ENCODE data around the gene HOXC13. TPM values are rescaled to one million over a fixed set of nuclear protein-coding genes. Genes with fewer than 3 reads are reported as not detected.

Gene HOXC13
- total RNA-seq, 1 experiment from 2014 or later = not detected

DNA sequence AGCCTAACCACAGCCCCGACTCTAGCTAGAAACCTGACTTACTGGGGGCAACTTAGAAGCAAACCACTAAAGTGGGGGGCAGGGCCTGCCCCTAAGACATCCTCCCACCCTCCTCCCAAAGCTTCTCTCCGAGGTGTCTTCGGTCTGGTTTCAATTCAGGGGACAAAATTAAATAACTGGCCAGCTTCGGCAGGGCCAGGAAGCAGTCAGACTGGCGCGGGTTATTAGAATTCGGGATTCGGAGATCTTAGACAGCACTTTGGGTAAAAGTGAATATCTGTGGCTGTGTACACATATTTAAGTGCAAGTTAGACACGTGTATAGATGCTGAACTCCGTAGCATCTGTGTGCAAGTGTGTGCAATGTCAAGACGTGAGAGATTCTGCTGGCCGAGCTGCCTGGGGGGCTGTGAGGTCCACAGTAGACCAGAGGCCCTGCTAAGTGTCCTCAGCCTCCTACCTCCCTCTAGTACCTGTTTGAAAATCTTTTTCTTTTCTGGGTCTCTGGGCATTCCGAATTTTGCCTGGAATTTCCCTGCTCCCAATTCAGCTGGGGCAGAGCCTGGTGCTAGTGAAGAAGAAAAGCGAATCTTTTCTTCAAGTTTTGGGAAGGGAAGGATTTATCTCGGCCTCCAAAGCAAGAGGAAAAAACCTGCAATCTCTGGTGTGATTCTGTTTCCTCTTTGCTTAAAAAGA lies 42.3 kb downstream of the HOXC13 start:
- no peak for DNase-seq
- no peak overlapping the region for H3K27ac ChIP-seq (ENCODE audit: low read length)
- H2AFZ ChIP-seq (ENCODE audit: low read length) = peak overlapping the region; percentile 30; the same call in 1 of the 2 replicates

DNA sequence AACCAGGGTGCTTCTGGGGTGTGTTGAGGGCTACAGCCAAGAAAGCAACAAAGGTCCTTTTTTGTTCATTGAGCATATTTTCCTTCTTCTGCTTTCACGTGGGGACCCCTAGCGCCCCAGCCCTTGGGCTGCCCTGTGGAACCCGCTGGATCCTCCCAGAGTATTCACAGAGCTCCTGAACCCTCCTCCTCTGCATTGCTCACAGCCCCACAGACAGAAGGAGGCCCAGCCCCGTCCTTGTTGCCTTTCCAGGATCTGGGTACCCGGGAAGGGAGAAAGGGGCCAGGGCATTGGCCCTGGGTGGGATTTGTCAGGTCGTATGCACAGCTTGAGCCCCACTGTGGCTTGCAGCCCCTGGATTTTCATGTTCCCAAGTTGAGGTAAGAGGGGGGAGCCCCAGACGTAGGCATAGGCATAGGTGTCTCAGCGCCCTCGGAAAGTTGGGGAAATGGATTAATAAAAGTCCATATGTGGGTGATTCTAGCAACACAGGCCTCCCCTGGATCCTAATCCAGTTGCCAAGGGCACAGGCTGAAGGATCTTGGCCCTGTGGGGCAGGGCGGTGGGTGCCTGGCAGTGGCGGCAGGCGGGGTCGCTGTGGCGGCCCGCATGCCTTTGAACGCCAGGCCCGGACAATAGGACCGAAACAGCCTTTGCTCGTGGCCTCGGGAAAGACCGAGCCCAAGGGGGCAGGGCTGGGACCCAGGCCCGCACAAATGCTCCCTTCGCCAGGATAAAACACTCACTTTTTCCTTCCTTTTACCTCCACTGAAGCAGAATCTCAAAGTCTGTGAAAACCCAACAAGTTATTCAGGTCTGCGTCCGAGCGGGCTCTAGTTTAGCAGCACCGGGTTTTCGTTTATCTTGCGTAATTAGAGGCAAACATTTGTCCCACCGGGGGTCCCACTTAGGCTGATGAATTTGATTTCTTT lies 43.3 kb downstream of the HOXC13 start:
- Histone ChIP-seq H3K9me3 (ENCODE audit: low read length) (no peaks in the 10 kb centered on the region), H3K4me2 (ENCODE audit: low read depth, low read length, poor library complexity, severe bottlenecking) (no peak overlapping the region), H3K4me1 (ENCODE audit: low read length) (peaks cover 15% of the 10 kb centered on the region), H3K36me3 (ENCODE audit: insufficient read depth, low read length) (no peaks in the 10 kb centered on the region), H2AFZ (ENCODE audit: low read length) (no peak overlapping the region), H3K9ac (ENCODE audit: low read length) (no peak overlapping the region), H3K79me2 (ENCODE audit: low read length) (no peaks in the 10 kb centered on the region), H3K4me3 (ENCODE audit: low read length) (no peak overlapping the region), H3K27ac (ENCODE audit: low read length) (no peak overlapping the region), H3K9me2 (replicated peaks; ENCODE audit: insufficient read depth, low read length) (no peaks in the 10 kb centered on the region), H4K20me1 (ENCODE audit: insufficient read depth, low read depth, low read length) (no peaks in the 10 kb centered on the region), H3K27me3 (ENCODE audit: low read length) (no peaks in the 10 kb centered on the region)
- DNase-seq = no peak

More for the DNA sequence above, 42.3 kb downstream of the HOXC13 start:
- Histone ChIP-seq H3K9me2 (replicated peaks; ENCODE audit: insufficient read depth, low read length) (no peaks in the 10 kb centered on the region), H3K4me3 (ENCODE audit: low read length) (no peak overlapping the region), H3K27me3 (ENCODE audit: low read length) (no peaks in the 10 kb centered on the region), H3K9me3 (ENCODE audit: low read length) (no peaks in the 10 kb centered on the region), H3K79me2 (ENCODE audit: low read length) (no peaks in the 10 kb centered on the region), H3K4me1 (ENCODE audit: low read length) (peaks cover 15% of the 10 kb centered on the region), H3K4me2 (ENCODE audit: low read depth, low read length, poor library complexity, severe bottlenecking) (no peak overlapping the region), H3K36me3 (ENCODE audit: insufficient read depth, low read length) (no peaks in the 10 kb centered on the region), H3K9ac (ENCODE audit: low read length) (no peak overlapping the region), H4K20me1 (ENCODE audit: insufficient read depth, low read depth, low read length) (no peaks in the 10 kb centered on the region)

DNA sequence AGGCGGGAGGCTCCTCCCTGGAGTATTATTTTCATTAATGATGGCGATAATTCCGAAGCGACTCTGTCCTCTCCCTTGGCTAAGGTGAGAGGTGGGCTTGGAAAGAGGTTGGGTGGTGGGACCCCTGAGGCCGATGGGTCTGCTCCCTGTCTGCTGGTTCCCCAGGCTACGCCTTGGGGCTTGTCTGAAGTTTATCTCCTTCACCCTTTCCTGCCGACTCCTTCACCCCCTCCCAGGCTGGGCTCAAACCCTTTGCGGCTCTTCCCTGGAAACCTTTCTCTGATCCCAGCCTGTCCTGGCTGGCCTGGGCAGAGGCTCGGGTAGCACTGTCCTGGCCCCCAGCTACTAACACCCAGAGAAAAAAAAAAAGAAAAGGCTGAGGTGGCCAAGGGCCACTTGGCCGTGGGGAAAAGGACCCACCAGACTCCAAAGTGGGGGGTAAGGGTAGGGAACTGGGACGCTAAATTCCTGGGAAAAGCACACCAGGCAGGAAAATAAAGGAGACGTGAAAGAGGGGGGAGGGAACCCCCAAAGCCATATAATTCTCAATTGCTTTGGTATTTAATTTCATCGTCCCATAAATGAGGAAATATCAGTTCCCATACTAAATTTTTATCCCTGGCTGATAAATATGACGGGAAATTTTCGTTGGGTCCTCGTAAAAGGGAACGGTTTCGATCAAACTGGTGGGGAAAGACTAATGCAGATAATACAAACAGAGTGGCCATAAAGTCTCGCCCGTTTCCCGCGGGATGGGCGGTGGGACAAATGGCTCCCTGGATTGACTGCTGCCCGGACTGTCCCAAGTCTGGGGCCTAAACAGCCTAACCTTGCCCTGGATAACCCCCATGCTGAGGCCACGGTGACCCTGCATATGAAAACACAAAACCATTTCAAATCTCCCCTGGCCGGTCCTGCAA lies 44.3 kb downstream of the HOXC13 start:
- peaks cover 6% of the 10 kb centered on the region for H3K4me1 ChIP-seq (ENCODE audit: low read length)
- no peak overlapping the region for H3K9ac ChIP-seq (ENCODE audit: low read length)
- no peaks in the 10 kb centered on the region for H3K9me2 ChIP-seq (replicated peaks; ENCODE audit: insufficient read depth, low read length)
- H3K4me2 ChIP-seq (ENCODE audit: low read depth, low read length, poor library complexity, severe bottlenecking) = no peak overlapping the region
- no peaks in the 10 kb centered on the region for H3K79me2 ChIP-seq (ENCODE audit: low read length)
- H2AFZ ChIP-seq (ENCODE audit: low read length) = no peak overlapping the region
- H3K4me3 ChIP-seq (ENCODE audit: low read length) = no peak overlapping the region
- no peak for DNase-seq
- no peak overlapping the region for H3K27ac ChIP-seq (ENCODE audit: low read length)
- no peaks in the 10 kb centered on the region for H3K36me3 ChIP-seq (ENCODE audit: insufficient read depth, low read length)
- no peaks in the 10 kb centered on the region for H3K9me3 ChIP-seq (ENCODE audit: low read length)
- H4K20me1 ChIP-seq (ENCODE audit: insufficient read depth, low read depth, low read length) = no peaks in the 10 kb centered on the region
- no peaks in the 10 kb centered on the region for H3K27me3 ChIP-seq (ENCODE audit: low read length)

DNA sequence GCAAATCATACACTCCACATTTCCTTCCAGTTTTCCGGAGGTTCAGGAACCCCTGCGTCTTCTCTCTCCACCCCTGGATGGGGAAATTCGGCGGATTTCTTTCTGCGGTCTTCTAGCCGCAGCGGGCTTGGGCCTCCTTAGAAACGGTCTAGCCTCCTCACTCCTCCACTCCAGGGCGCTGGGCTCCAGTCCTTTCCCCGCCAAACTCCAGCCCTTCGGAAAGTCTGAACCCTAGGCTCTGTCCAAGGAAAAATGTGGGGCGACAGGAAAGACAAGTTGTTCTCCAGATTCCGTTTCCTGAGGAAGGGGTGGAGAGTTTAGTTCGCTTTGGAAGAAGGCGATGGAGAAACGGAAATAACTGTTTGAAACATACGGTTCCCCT lies 44.9 kb downstream of the HOXC13 start:
- no peaks in the 10 kb centered on the region for H3K9me3 ChIP-seq (ENCODE audit: low read length)
- no peak overlapping the region for H2AFZ ChIP-seq (ENCODE audit: low read length)
- H3K9ac ChIP-seq (ENCODE audit: low read length) = no peak overlapping the region
- H3K27ac ChIP-seq (ENCODE audit: low read length) = no peak overlapping the region
- H3K9me2 ChIP-seq (replicated peaks; ENCODE audit: insufficient read depth, low read length) = no peaks in the 10 kb centered on the region
- no peaks in the 10 kb centered on the region for H4K20me1 ChIP-seq (ENCODE audit: insufficient read depth, low read depth, low read length)
- peaks cover 6% of the 10 kb centered on the region for H3K4me1 ChIP-seq (ENCODE audit: low read length)
- H3K36me3 ChIP-seq (ENCODE audit: insufficient read depth, low read length) = no peaks in the 10 kb centered on the region
- DNase-seq = no peak
- no peaks in the 10 kb centered on the region for H3K27me3 ChIP-seq (ENCODE audit: low read length)
- no peak overlapping the region for H3K4me3 ChIP-seq (ENCODE audit: low read length)
- H3K4me2 ChIP-seq (ENCODE audit: low read depth, low read length, poor library complexity, severe bottlenecking) = no peak overlapping the region
- H3K79me2 ChIP-seq (ENCODE audit: low read length) = no peaks in the 10 kb centered on the region

DNA sequence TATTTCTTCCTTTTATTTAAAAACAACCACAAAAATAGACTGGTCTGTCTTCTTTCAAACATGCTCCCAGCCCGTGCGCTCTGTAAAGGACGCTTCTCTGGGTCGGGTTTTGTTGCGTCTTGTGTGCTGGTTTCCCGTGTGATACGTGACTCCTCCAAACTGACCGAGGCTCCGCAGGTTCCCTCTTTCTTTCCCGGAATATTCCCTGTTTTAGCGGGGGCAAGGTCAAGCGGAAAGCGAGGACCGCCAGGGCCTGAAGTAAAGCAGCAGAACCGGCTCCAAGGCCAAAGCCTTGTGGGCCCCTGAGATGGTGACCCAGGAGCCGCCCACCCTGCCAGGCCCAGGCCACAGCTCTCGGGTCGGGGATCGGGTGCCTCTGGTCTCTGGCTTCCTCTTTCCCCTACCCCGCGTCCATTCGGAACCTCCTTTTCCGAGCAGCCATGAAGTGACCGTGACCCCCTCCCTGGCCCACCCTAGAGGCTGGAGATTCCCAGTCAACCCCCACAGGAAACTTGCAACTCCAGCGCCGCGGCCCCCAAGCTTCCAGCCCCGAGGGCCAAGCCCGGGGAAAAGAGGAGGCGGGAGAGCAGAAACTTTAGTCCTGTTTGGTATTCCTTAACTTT lies 45.4 kb downstream of the HOXC13 start:
- Histone ChIP-seq H3K27ac (ENCODE audit: low read length) (no peak overlapping the region), H3K4me1 (ENCODE audit: low read length) (peaks cover 11% of the 10 kb centered on the region), H3K36me3 (ENCODE audit: insufficient read depth, low read length) (no peaks in the 10 kb centered on the region), H3K9me3 (ENCODE audit: low read length) (no peaks in the 10 kb centered on the region), H3K9ac (ENCODE audit: low read length) (no peak overlapping the region), H3K4me3 (ENCODE audit: low read length) (no peak overlapping the region; the same call in 1 of the 2 replicates), H3K4me2 (ENCODE audit: low read depth, low read length, poor library complexity, severe bottlenecking) (no peak overlapping the region), H4K20me1 (ENCODE audit: insufficient read depth, low read depth, low read length) (no peaks in the 10 kb centered on the region), H3K9me2 (replicated peaks; ENCODE audit: insufficient read depth, low read length) (no peaks in the 10 kb centered on the region), H2AFZ (ENCODE audit: low read length) (no peak overlapping the region), H3K27me3 (ENCODE audit: low read length) (no peaks in the 10 kb centered on the region), H3K79me2 (ENCODE audit: low read length) (no peaks in the 10 kb centered on the region)
- DNase-seq = no peak

DNA sequence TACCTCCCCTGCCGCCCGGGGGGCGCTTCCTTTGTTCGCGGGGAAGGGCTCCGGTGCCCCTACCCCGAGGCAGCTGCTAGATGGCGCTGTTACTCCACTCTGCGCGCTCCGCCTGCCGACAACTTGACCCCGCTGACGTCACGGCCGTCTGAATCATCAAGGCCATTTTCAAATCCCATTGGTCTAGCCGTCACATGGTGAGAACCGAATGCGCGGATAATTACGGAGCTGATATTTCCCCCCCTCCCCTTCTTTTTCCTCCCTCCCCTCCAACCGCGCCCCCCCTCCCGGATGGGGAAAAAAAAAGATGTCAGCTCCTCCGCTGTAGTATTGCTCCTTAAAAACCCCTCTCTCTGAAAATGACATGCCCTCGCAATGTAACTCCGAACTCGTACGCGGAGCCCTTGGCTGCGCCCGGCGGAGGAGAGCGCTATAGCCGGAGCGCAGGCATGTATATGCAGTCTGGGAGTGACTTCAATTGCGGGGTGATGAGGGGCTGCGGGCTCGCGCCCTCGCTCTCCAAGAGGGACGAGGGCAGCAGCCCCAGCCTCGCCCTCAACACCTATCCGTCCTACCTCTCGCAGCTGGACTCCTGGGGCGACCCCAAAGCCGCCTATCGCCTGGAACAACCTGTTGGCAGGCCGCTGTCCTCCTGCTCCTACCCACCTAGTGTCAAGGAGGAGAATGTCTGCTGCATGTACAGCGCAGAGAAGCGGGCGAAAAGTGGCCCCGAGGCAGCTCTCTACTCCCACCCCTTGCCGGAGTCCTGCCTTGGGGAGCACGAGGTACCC lies 46.5 kb downstream of the HOXC13 start, which contains the start of gene HOXC10:
TSS of gene HOXC10 (plus strand) at position 246 of the 791 bp plus-strand sequence. CDS start at position 360, 114 bp downstream.
- Histone ChIP-seq H3K27ac (ENCODE audit: low read length) (no peak within 1 kb of the TSS), H3K4me3 (ENCODE audit: low read length) (no peak within 1 kb of the TSS; the same call in 1 of the 2 replicates), H3K79me2 (ENCODE audit: low read length) (no peaks in the 10 kb centered on the region), H3K9me3 (ENCODE audit: low read length) (no peaks in the 10 kb centered on the region), H3K9ac (ENCODE audit: low read length) (no peak within 1 kb of the TSS), H3K9me2 (replicated peaks; ENCODE audit: insufficient read depth, low read length) (no peaks in the 10 kb centered on the region), H4K20me1 (ENCODE audit: insufficient read depth, low read depth, low read length) (no peaks in the 10 kb centered on the region), H3K4me1 (ENCODE audit: low read length) (peaks cover 19% of the 10 kb centered on the region), H3K4me2 (ENCODE audit: low read depth, low read length, poor library complexity, severe bottlenecking) (no peak within 1 kb of the TSS), H3K27me3 (ENCODE audit: low read length) (no peaks in the 10 kb centered on the region), H3K36me3 (ENCODE audit: insufficient read depth, low read length) (no peaks in the 10 kb centered on the region), H2AFZ (ENCODE audit: low read length) (no peak within 1 kb of the TSS)
- DNase-seq = peak; percentile 96

DNA sequence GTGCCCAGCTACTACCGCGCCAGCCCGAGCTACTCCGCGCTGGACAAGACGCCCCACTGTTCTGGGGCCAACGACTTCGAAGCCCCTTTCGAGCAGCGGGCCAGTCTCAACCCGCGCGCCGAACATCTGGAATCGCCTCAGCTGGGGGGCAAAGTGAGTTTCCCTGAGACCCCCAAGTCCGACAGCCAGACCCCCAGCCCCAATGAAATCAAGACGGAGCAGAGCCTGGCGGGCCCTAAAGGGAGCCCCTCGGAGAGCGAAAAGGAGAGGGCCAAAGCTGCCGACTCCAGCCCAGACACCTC lies 47.0 kb downstream of the HOXC13 start:
- Histone ChIP-seq H4K20me1 (ENCODE audit: insufficient read depth, low read depth, low read length) (no peaks in the 10 kb centered on the region), H3K4me1 (ENCODE audit: low read length) (peaks cover 19% of the 10 kb centered on the region), H2AFZ (ENCODE audit: low read length) (no peak overlapping the region), H3K4me2 (ENCODE audit: low read depth, low read length, poor library complexity, severe bottlenecking) (no peak overlapping the region), H3K36me3 (ENCODE audit: insufficient read depth, low read length) (no peaks in the 10 kb centered on the region), H3K9me2 (replicated peaks; ENCODE audit: insufficient read depth, low read length) (no peaks in the 10 kb centered on the region), H3K27ac (ENCODE audit: low read length) (no peak overlapping the region), H3K4me3 (ENCODE audit: low read length) (no peak overlapping the region), H3K27me3 (ENCODE audit: low read length) (no peaks in the 10 kb centered on the region), H3K9ac (ENCODE audit: low read length) (no peak overlapping the region), H3K9me3 (ENCODE audit: low read length) (no peaks in the 10 kb centered on the region), H3K79me2 (ENCODE audit: low read length) (no peaks in the 10 kb centered on the region)
- DNase-seq = no peak
